H1 (cell line): ENCODE data around the gene SLC38A10.

Experiments
- CHD2 ChIP-seq: IDR thresholded peaks from 2 replicates; pipeline ENCODE4 v1.6.1; 2012; ENCODE audit warnings: low read length, improper control_type of control experiment
- CREB1 ChIP-seq: IDR thresholded peaks from 2 replicates; pipeline ENCODE4 v1.6.1; 2012; ENCODE audit warnings: inconsistent platforms
- CTCF ChIP-seq, 3 experiments: IDR thresholded peaks; 1 replicate in 2 of 3; 2 replicates in 1 of 3; pipeline versions ENCODE4 v1.5.1 to v1.6.1; 2011; ENCODE audit warnings: low read length in 3 of 3, mild to moderate bottlenecking in 3 of 3, inconsistent platforms in 2 of 3, low read depth in 1 of 3, moderate library complexity in 1 of 3; ENCODE audit not compliant: insufficient read depth in 1 of 3; ENCODE audit errors: control extremely low read depth in 1 of 3
- E2F6 ChIP-seq: IDR thresholded peaks from 2 replicates; pipeline ENCODE4 v1.6.1; 2012; ENCODE audit warnings: inconsistent platforms
- EGR1 ChIP-seq: IDR thresholded peaks from 2 replicates; pipeline ENCODE4 v1.6.1; 2011; ENCODE audit warnings: low read depth, low read length, borderline replicate concordance
- EZH2 ChIP-seq: fragments of 200-600 bp; sonication (generic); IDR thresholded peaks from 2 replicates; pipeline ENCODE4 v1.7.1; 2012; ENCODE audit warnings: low read depth, mild to moderate bottlenecking, moderate library complexity, low read length, inconsistent platforms; ENCODE audit not compliant: severe bottlenecking
- GABPA ChIP-seq: IDR thresholded peaks from 2 replicates; pipeline ENCODE4 v1.6.1; 2011; ENCODE audit warnings: mild to moderate bottlenecking, low read length, moderate library complexity, borderline replicate concordance; ENCODE audit not compliant: insufficient read depth
- KDM5A ChIP-seq: fragments of 200-600 bp; IDR thresholded peaks from 2 replicates; pipeline ENCODE4 v1.7.1; 2012; ENCODE audit warnings: mild to moderate bottlenecking, low read length, inconsistent platforms, mixed read lengths
- PHF8 ChIP-seq: fragments of 200-600 bp; sonication (generic); conservative IDR thresholded peaks from 2 replicates; pipeline ENCODE4 v1.7.1; 2012; ENCODE audit warnings: low read depth, mild to moderate bottlenecking, inconsistent platforms, low read length, moderate library complexity
- POLR2A ChIP-seq, 2 experiments: IDR thresholded peaks; 1 replicate in 1 of 2; 2 replicates in 1 of 2; pipeline ENCODE4 v1.6.1; 2011; ENCODE audit warnings: low read depth in 2 of 2, low read length in 2 of 2, mild to moderate bottlenecking in 2 of 2; ENCODE audit errors: control extremely low read depth in 1 of 2
- POLR2AphosphoS5 ChIP-seq: IDR thresholded peaks from 2 replicates; pipeline ENCODE4 v1.6.1; 2011; ENCODE audit warnings: low read depth, low read length
- RAD21 ChIP-seq, 2 experiments: IDR thresholded peaks in 1 of 2; conservative IDR thresholded peaks in 1 of 2; 2 replicates each; pipeline ENCODE4 v1.6.1; 2011; ENCODE audit warnings: low read depth in 2 of 2, low read length in 2 of 2, improper control_type of control experiment in 1 of 2, inconsistent platforms in 1 of 2, mild to moderate bottlenecking in 1 of 2, moderate library complexity in 1 of 2
- SIN3A ChIP-seq, 2 experiments: IDR thresholded peaks in 1 of 2; conservative IDR thresholded peaks in 1 of 2; 2 replicates each; pipeline ENCODE4 v1.6.1; 2011 to 2012; ENCODE audit warnings: low read length in 2 of 2, improper control_type of control experiment in 1 of 2, low read depth in 1 of 2, mild to moderate bottlenecking in 1 of 2
- TCF12 ChIP-seq: IDR thresholded peaks from 2 replicates; pipeline ENCODE4 v1.6.1; 2011; ENCODE audit warnings: low read depth, mild to moderate bottlenecking, low read length

- TF ChIP-seq CREB1, result no peak
- no peak for TF ChIP-seq POLR2A (IDR thresholded peaks at IDR 0.05; ENCODE audit: control extremely low read depth in 1 of 2, low read depth in 2 of 2, low read length in 2 of 2)
- no peak for TF ChIP-seq KDM5A
- no peak for TF ChIP-seq TCF12
- no peak for TF ChIP-seq EGR1
- TF ChIP-seq GABPA, result no peak
- TF ChIP-seq CTCF (IDR thresholded peaks at IDR 0.05; ENCODE audit: control extremely low read depth in 1 of 3, insufficient read depth in 1 of 3, low read depth in 1 of 3, low read length in 3 of 3), result no peak
- no peak for TF ChIP-seq EZH2
- TF ChIP-seq POLR2AphosphoS5, result no peak
- TF ChIP-seq PHF8, result no peak
- no peak for TF ChIP-seq SIN3A (conservative IDR thresholded peaks at IDR 0.05 in 1 of 2, IDR thresholded peaks at IDR 0.05 in 1 of 2; ENCODE audit: low read depth in 1 of 2, low read length in 2 of 2)
- TF ChIP-seq RAD21 (IDR thresholded peaks at IDR 0.05 in 1 of 2, conservative IDR thresholded peaks at IDR 0.05 in 1 of 2; ENCODE audit: low read depth in 2 of 2, low read length in 2 of 2), result no peak
- TF ChIP-seq E2F6, result no peak
- no peak for TF ChIP-seq CHD2
Measured at GRCh38 chr17:81249223-81250040, 45.7 kb downstream of the SLC38A10 start.
